Transverse colon (tissue), 4 donors: ENCODE results near the gene RASGRP1.

Experiments
- CTCF ChIP-seq, 5 experiments: fragments of 200-600 bp in 3 of 5; fragments of 450-650 bp in 2 of 5; sonication (generic) in 3 of 5; IDR thresholded peaks; 1 replicate in 2 of 5; 2 replicates in 3 of 5; pipeline ENCODE4 v1.5.1; 2016 to 2017; ENCODE audit warnings: antibody characterized with exemption in 5 of 5, inconsistent platforms in 3 of 5, mild to moderate bottlenecking in 2 of 5, moderate library complexity in 1 of 5
- POLR2A ChIP-seq: fragments of 450-650 bp; IDR thresholded peaks from one replicate; pipeline ENCODE4 v1.6.1; 2016; ENCODE audit warnings: antibody characterized with exemption, mild to moderate bottlenecking, moderate library complexity
- POLR2AphosphoS5 ChIP-seq, 3 donors: sonication (generic); formaldehyde crosslinking; IDR thresholded peaks; one replicate each; pipeline ENCODE4 v1.6.1; 2016; ENCODE audit warnings: antibody characterized with exemption in 3 of 3

GRCh38 chr15:38441130-38441519 is 123.5 kb downstream of the RASGRP1 start:
- no peak for TF ChIP-seq CTCF (IDR thresholded peaks at IDR 0.05)
- TF ChIP-seq POLR2AphosphoS5 (IDR thresholded peaks at IDR 0.05): no peak
- TF ChIP-seq POLR2A: no peak
